ENCODE results near the gene ANKRD6. TPM values are rescaled to one million over a fixed set of nuclear protein-coding genes. Genes with fewer than 3 reads are reported as not detected.
"Not testable (repeated sequence)": the region's sequence is repeated elsewhere in the genome, so short reads cannot be mapped to it uniquely, and the experiment has no call there.

The ANKRD6 gene
- polyA plus RNA-seq, 1 experiment: 1.1 TPM

DNA sequence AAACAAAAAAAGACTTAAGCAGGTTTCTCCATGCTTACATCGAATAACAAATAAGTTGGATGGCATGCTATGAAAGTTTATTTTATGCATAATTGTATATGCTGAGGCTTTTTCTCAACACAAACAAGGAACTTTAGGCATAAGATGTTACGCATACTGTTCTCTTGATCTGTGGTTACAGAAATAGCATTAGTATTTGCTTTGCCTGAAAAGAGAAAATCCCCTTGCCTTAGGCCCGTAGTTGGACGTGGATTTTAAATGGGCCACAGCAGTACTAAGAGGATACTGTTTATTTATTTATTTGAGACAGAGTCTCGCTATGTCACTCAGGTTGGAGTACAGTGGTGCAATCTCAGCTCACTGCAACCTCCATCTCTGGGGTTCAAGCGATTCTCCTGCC, 186.6 kb downstream of the ANKRD6 start:
- H3K4me3 ChIP-seq (ENCODE audit: low read depth, low read length): no peak overlapping the region
- H3K27me3 ChIP-seq (ENCODE audit: control insufficient read depth, insufficient read depth, low read length): no peaks in the 10 kb centered on the region
- CTCF ChIA-PET: no interaction called here
- POLR2A ChIA-PET: no interaction called here
- H3K36me3 ChIP-seq (ENCODE audit: control insufficient read depth, insufficient read depth, low read length): no peaks in the 10 kb centered on the region
- TF ChIP-seq, protein P1, sequence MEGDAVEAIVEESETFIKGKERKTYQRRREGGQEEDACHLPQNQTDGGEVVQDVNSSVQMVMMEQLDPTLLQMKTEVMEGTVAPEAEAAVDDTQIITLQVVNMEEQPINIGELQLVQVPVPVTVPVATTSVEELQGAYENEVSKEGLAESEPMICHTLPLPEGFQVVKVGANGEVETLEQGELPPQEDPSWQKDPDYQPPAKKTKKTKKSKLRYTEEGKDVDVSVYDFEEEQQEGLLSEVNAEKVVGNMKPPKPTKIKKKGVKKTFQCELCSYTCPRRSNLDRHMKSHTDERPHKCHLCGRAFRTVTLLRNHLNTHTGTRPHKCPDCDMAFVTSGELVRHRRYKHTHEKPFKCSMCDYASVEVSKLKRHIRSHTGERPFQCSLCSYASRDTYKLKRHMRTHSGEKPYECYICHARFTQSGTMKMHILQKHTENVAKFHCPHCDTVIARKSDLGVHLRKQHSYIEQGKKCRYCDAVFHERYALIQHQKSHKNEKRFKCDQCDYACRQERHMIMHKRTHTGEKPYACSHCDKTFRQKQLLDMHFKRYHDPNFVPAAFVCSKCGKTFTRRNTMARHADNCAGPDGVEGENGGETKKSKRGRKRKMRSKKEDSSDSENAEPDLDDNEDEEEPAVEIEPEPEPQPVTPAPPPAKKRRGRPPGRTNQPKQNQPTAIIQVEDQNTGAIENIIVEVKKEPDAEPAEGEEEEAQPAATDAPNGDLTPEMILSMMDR (IDR thresholded peaks at IDR 0.05; ENCODE audit: insufficient read depth, low read depth, low read length): no peak
- no peak for DNase-seq (ENCODE audit: low read depth)

DNA sequence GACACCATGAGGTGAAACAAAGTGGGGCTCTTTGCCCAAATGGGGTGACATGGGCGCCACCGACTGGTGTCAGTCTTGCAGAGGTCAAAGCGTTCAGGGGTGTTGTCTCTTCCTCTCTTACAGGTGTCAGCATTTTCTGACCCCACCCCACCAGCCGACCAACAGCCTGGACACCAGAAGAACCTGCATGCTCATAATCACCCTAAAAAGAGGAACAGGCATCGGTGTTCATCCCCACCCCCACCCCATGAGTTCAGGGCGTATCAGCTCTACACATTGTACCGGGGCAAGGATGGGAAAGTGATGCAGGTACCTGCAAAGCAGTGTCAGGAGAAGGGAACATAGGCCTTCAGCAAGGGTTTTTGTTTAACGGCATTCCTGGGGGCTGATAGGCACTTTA, 190.8 kb downstream of the ANKRD6 start:
- no peak for DNase-seq (ENCODE audit: low read depth)
- Histone ChIP-seq H3K36me3 (ENCODE audit: control insufficient read depth, insufficient read depth, low read length) (no peaks in the 10 kb centered on the region), H3K4me3 (ENCODE audit: low read depth, low read length) (no peak overlapping the region), H3K27me3 (ENCODE audit: control insufficient read depth, insufficient read depth, low read length) (no peaks in the 10 kb centered on the region)
- ChIA-PET CTCF (no interaction called here), POLR2A (no interaction called here)
- TF ChIP-seq, protein P1 (IDR thresholded peaks at IDR 0.05; ENCODE audit: insufficient read depth, low read depth, low read length): no peak

DNA sequence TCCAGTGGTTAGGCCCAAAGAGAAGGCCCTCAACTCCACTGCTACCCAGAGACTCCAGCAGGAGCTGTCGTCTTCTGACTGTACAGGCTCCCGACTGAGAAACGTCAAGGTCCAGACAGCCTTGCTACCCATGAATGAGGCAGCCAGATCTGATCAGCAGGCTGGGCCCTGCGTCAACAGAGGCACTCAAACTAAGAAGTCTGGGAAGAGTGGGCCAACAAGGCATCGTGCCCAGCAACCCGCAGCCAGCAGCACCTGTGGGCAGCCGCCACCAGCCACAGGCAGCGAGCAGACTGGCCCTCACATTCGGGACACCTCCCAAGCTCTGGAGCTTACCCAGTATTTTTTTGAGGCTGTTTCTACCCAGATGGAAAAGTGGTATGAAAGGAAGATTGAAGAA, 197.5 kb downstream of the ANKRD6 start:
- Histone ChIP-seq H3K4me3 (ENCODE audit: low read depth, low read length) (no peak overlapping the region), H3K36me3 (ENCODE audit: control insufficient read depth, insufficient read depth, low read length) (no peaks in the 10 kb centered on the region), H3K27me3 (ENCODE audit: control insufficient read depth, insufficient read depth, low read length) (no peaks in the 10 kb centered on the region)
- ChIA-PET POLR2A (no interaction called here), CTCF (no interaction called here)
- DNase-seq (ENCODE audit: low read depth): no peak
- TF ChIP-seq, protein P1 (IDR thresholded peaks at IDR 0.05; ENCODE audit: insufficient read depth, low read depth, low read length): no peak

DNA sequence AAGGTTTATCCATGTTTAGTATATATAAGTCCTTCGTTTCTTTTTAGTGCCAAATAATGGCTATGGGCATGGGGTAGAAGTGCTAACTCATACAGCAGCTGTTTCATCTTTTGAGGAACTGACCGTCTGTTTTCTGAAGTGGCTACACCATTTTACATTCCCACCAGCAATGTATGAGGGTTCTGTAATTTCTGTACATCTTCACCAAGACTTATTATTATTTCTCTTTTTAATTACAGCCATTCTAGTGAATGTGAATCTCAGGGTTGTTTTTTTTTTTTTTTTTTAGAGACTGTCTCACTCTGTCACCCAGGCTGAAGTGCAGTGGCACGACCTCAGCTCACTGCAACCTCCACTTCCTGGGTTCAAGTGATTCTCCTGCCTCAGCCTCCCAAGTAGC, 203.5 kb downstream of the ANKRD6 start:
- H3K36me3 ChIP-seq (ENCODE audit: control insufficient read depth, insufficient read depth, low read length); H3K27me3 ChIP-seq (ENCODE audit: control insufficient read depth, insufficient read depth, low read length); DNase-seq (ENCODE audit: low read depth); H3K4me3 ChIP-seq (ENCODE audit: low read depth, low read length); POLR2A ChIA-PET; CTCF ChIA-PET: not testable (repeated sequence)

DNA sequence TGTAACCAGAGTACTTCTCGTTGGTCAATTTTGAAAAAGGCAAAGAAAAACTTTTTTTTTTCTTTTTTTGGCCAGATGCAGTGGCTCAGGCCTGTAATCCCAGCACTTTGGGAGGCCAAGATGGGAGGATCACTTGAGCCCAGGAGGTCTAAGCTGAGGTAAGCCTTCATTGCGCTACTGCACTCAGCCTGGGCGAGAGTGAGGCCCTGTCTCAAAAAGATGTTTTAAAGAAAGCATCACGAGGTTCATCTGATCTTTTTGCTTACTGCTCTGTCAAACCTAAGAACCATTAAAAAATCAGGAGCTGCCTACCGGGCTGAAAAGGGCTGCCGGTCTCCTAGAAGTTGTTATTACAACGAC, 205.0 kb downstream of the ANKRD6 start:
- TF ChIP-seq, protein P1 (IDR thresholded peaks at IDR 0.05; ENCODE audit: insufficient read depth, low read depth, low read length): no peak
- POLR2A ChIA-PET: no interaction called here

More for the DNA sequence above, 205.0 kb downstream of the ANKRD6 start:
- CTCF ChIA-PET: interaction anchor here (0.6 kb wide), 2 partner anchors 35 to 266 kb away, joined by 3 read pairs; no protein-coding TSS in a partner anchor
- Histone ChIP-seq H3K4me3 (ENCODE audit: low read depth, low read length) (peak overlapping the region; percentile 69), H3K36me3 (ENCODE audit: control insufficient read depth, insufficient read depth, low read length) (peaks cover 1% of the 10 kb centered on the region; the same call in 1 of the 2 replicates), H3K27me3 (ENCODE audit: control insufficient read depth, insufficient read depth, low read length) (no peaks in the 10 kb centered on the region)
- no peak for DNase-seq (ENCODE audit: low read depth)

Data from BJ (cell line).